OCI-LY7 (cell line): ENCODE measurements around the gene CHST11. TPM values are rescaled to one million over a fixed set of nuclear protein-coding genes. Genes with fewer than 3 reads are reported as not detected.

Experiments
- BruUV-seq: library from RNA; stranded (reverse); fragments of 400-500 nt; replicated peaks from 2 replicates; lab custom pipeline; 2021; lab: Mats Ljungman, UMichigan
- CTCF ChIA-PET: fragments of 300-600 bp; sonication (Branson Sonifier 250); formaldehyde crosslinking; loops from one replicate; lab custom pipeline; 2022; ENCODE audit warnings: antibody characterized with exemption; ENCODE audit not compliant: unreplicated experiment; lab: Charles Lee
- POLR2A ChIA-PET: fragments of 300-600 bp; sonication (Branson Sonifier 250); formaldehyde crosslinking; loops from one replicate; lab custom pipeline; 2022; ENCODE audit warnings: antibody characterized with exemption; lab: Charles Lee
- DNase-seq: peaks from one replicate; pipeline ENCODE4 v3.0.0-alpha.2; 2015; ENCODE audit warnings: low spot score
- H2AFZ ChIP-seq: fragments of 200-600 bp; sonication (generic), shearing (Covaris generic); 2 replicates; pipeline ENCODE4 v1.6.1; 2014; ENCODE audit warnings: mild to moderate bottlenecking, antibody characterized with exemption, low read length, moderate library complexity
- H3K27ac ChIP-seq: fragments of 200-600 bp; sonication (generic); 2 replicates; pipeline ENCODE4 v1.5.1; 2014; ENCODE audit warnings: mixed run types, low read depth, mild to moderate bottlenecking, moderate library complexity, low read length, inconsistent platforms; ENCODE audit not compliant: poor library complexity, severe bottlenecking
- H3K36me3 ChIP-seq: fragments of 200-600 bp; sonication (generic); 2 replicates; pipeline ENCODE4 v1.6.1; 2014; ENCODE audit warnings: mild to moderate bottlenecking, antibody characterized with exemption, low read length, moderate library complexity, mixed read lengths; ENCODE audit not compliant: insufficient read depth
- H3K4me1 ChIP-seq: fragments of 200-600 bp; sonication (generic); 2 replicates; pipeline ENCODE4 v1.5.1; 2014; ENCODE audit warnings: mild to moderate bottlenecking, low read length; ENCODE audit not compliant: insufficient read depth, poor library complexity, severe bottlenecking
- H3K4me2 ChIP-seq: fragments of 200-600 bp; sonication (generic); 2 replicates; pipeline ENCODE4 v1.6.1; 2014; ENCODE audit warnings: mild to moderate bottlenecking, low read length
- H3K4me3 ChIP-seq: fragments of 200-600 bp; sonication (generic); 2 replicates; pipeline ENCODE4 v1.5.1; 2014; ENCODE audit warnings: mild to moderate bottlenecking, low read depth, low read length; ENCODE audit not compliant: poor library complexity, severe bottlenecking
- H3K79me2 ChIP-seq: fragments of 200-600 bp; sonication (generic); 2 replicates; pipeline ENCODE4 v1.6.1; 2016; ENCODE audit warnings: low read depth, mild to moderate bottlenecking, low read length, moderate library complexity, mixed read lengths; ENCODE audit not compliant: insufficient read depth
- H3K9me2 ChIP-seq: fragments of 200-600 bp; sonication (generic); 2 replicates; pipeline ENCODE4 v1.6.1; 2016; ENCODE audit warnings: mild to moderate bottlenecking, low read length, mixed read lengths; ENCODE audit not compliant: insufficient read depth
- H3K9me3 ChIP-seq: fragments of 200-600 bp; sonication (generic); 2 replicates; pipeline ENCODE4 v1.6.1; 2014; ENCODE audit warnings: mild to moderate bottlenecking, mixed run types, low read length, mixed read lengths
- H4K20me1 ChIP-seq: fragments of 200-600 bp; sonication (generic); 2 replicates; pipeline ENCODE4 v1.6.1; 2014; ENCODE audit warnings: mild to moderate bottlenecking, antibody characterized with exemption, low read length, moderate library complexity, mixed read lengths; ENCODE audit not compliant: insufficient read depth
- EZH2phosphoT487 ChIP-seq: fragments of 200-600 bp; sonication (generic); IDR thresholded peaks from 2 replicates; pipeline ENCODE4 v1.6.1; 2018; ENCODE audit warnings: low read depth, borderline replicate concordance, mild to moderate bottlenecking, mixed run types, antibody characterized with exemption, low read length, moderate library complexity, mixed read lengths
- intact Hi-C: fragments of 100-400 bp; cut with micrococcal nuclease; formaldehyde crosslinking; loops from one replicate; pipeline ENCODE4 v1.10.0; 2022; ENCODE audit not compliant: unreplicated experiment
- total RNA-seq, 2 experiments: library from RNA; depleted of rRNA in 1 of 2; stranded (reverse); fragments of >200 nt in 1 of 2; shearing (Covaris generic) in 1 of 2; gene quantifications; 2 replicates each; pipeline ENCODE4 v1.2.3, GENCODE V29; 2014 to 2022
- TF ChIP-seq, protein P1 (sequence below): fragments of 200-600 bp; sonication (generic); conservative IDR thresholded peaks from 2 replicates; pipeline ENCODE4 v1.5.1; 2014; ENCODE audit warnings: mild to moderate bottlenecking, antibody characterized with exemption, low read length, moderate library complexity, mixed read lengths

The CHST11 gene
- total RNA-seq, 2 experiments from 2014 or later = 15.2 to 41.6 TPM

DNA sequence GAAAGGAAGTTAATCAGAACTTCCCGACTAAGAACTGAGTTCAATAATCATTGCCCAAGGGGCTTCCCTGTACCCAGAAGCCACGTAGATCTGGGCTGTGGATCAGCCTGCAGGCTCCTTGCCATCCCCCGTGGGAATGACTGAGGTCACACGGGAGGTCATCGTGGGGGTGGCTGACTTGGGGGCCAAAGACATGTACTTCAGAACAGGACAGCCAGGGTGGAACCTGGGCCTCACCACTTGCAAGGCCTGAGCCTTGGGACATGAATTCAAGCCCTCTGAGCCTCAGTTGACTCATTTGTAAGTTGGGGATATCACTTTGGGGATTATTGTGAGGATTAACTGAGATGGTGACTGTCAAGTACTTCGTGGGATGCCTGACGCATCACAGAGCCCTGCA is 280.4 kb downstream of the CHST11 start:
- no peak for DNase-seq
- TF ChIP-seq, protein P1, sequence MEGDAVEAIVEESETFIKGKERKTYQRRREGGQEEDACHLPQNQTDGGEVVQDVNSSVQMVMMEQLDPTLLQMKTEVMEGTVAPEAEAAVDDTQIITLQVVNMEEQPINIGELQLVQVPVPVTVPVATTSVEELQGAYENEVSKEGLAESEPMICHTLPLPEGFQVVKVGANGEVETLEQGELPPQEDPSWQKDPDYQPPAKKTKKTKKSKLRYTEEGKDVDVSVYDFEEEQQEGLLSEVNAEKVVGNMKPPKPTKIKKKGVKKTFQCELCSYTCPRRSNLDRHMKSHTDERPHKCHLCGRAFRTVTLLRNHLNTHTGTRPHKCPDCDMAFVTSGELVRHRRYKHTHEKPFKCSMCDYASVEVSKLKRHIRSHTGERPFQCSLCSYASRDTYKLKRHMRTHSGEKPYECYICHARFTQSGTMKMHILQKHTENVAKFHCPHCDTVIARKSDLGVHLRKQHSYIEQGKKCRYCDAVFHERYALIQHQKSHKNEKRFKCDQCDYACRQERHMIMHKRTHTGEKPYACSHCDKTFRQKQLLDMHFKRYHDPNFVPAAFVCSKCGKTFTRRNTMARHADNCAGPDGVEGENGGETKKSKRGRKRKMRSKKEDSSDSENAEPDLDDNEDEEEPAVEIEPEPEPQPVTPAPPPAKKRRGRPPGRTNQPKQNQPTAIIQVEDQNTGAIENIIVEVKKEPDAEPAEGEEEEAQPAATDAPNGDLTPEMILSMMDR = no peak
- no peak for TF ChIP-seq EZH2phosphoT487
- H3K9me3 ChIP-seq = no peaks in the 10 kb centered on the region
- no peaks in the 10 kb centered on the region for H4K20me1 ChIP-seq
- ChIA-PET CTCF (no interaction called here), POLR2A (no interaction called here)
- H3K4me3 ChIP-seq = no peak overlapping the region
- no peaks in the 10 kb centered on the region for H3K9me2 ChIP-seq
- H3K27ac ChIP-seq = no peak overlapping the region
- no TSS peak for BruUV-seq
- H3K79me2 ChIP-seq = no peaks in the 10 kb centered on the region
- H2AFZ ChIP-seq = no peak overlapping the region
- H3K4me2 ChIP-seq = no peak overlapping the region
- intact Hi-C loops = loop anchor here (5.0 kb wide), 2 partner anchors 280 to 315 kb away; partner anchors contain the start of gene CHST11
- peaks cover 13% of the 10 kb centered on the region for H3K4me1 ChIP-seq
- H3K36me3 ChIP-seq = no peaks in the 10 kb centered on the region

DNA sequence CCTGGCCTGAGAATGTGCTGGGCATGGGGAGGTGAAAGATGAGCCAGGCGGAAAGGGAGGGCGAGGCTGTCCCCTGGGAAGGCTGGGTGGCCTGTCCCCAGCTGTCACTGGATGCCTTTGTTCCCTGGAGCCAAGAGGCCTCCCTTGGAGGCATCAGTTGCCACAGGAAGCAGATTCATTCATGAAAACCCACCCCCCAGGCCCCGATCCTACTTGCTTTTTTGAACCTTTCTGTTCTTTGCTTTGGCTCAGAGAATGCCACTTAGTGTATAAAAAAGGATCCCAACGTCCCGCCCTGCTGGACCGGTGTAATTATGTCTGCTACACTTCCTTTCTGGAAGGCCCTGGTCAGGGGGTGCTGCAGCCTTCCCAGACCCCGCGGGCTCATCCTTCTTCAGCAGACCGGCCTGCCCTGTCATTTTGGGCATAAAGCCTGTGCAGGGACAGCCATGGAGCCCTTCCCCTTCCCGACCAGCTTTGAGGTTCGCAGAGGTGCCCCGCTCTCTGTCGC is 281.1 kb downstream of the CHST11 start:
- Histone ChIP-seq H2AFZ (no peak overlapping the region), H3K4me2 (no peak overlapping the region), H3K36me3 (no peaks in the 10 kb centered on the region), H3K27ac (no peak overlapping the region), H3K9me2 (no peaks in the 10 kb centered on the region), H3K4me1 (peaks cover 13% of the 10 kb centered on the region), H3K9me3 (no peaks in the 10 kb centered on the region), H3K4me3 (no peak overlapping the region), H4K20me1 (no peaks in the 10 kb centered on the region), H3K79me2 (no peaks in the 10 kb centered on the region)
- no peak for DNase-seq
- intact Hi-C loops = loop anchor here (5.0 kb wide), 2 partner anchors 281 to 314 kb away; partner anchors contain the start of gene CHST11
- ChIA-PET POLR2A (no interaction called here), CTCF (no interaction called here)
- TF ChIP-seq, protein P1 = no peak
- no peak for TF ChIP-seq EZH2phosphoT487
- BruUV-seq = no TSS peak

DNA sequence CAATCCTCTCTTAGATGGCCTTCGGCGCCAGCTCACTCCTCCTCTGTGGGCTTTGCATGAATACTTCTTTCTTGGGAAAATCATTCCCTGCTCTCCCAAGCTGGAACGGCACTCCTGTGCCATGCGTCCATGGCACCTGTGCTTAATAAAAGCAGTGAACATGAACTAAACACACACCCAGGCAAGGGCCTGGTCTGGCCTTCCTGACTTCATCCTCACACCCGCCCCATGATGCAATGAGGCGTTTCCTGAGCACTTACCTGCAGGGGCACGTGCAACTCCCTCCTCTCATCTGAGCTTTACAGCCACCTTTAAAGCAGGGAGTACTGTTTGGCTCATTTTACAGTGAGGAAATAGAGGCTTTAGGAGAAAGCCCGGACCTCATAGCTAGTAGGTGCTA is 281.6 kb downstream of the CHST11 start:
- H3K36me3 ChIP-seq = no peaks in the 10 kb centered on the region
- ChIA-PET CTCF (no interaction called here), POLR2A (no interaction called here)
- no peak overlapping the region for H3K4me3 ChIP-seq
- intact Hi-C loops = loop anchor here (5.0 kb wide), 2 partner anchors 281 to 314 kb away; partner anchors contain the start of gene CHST11
- H3K4me2 ChIP-seq = no peak overlapping the region
- no peaks in the 10 kb centered on the region for H3K79me2 ChIP-seq
- no peaks in the 10 kb centered on the region for H3K9me3 ChIP-seq
- BruUV-seq = no TSS peak
- no peak overlapping the region for H3K27ac ChIP-seq
- H4K20me1 ChIP-seq = no peaks in the 10 kb centered on the region
- no peaks in the 10 kb centered on the region for H3K9me2 ChIP-seq
- peaks cover 13% of the 10 kb centered on the region for H3K4me1 ChIP-seq
- no peak for DNase-seq
- no peak for TF ChIP-seq EZH2phosphoT487
- TF ChIP-seq, protein P1 = no peak
- no peak overlapping the region for H2AFZ ChIP-seq
